Keratinocyte (primary cell): ENCODE results near the gene GTF2IRD2. TPM values are rescaled to one million over a fixed set of nuclear protein-coding genes. Genes with fewer than 3 reads are reported as not detected.
"Not testable (repeated sequence)": the region's sequence is repeated elsewhere in the genome, so short reads cannot be mapped to it uniquely, and the experiment has no call there.

Experiments
- DNase-seq: peaks from one replicate; pipeline ENCODE4 v3.0.0-alpha.2; 2011; ENCODE audit warnings: low read depth, missing footprints, low spot score
- FAIRE-seq: peaks from 2 replicates; lab custom pipeline; 2011; peaks lifted over from hg19 to GRCh38; lab: Jason Lieb, UNC
- H2AFZ ChIP-seq: 2 replicates; pipeline ENCODE4 v1.6.0; 2012; ENCODE audit warnings: low read length, control low read depth, inconsistent platforms; ENCODE audit not compliant: control insufficient read depth
- H3K27ac ChIP-seq: 2 replicates; pipeline ENCODE4 v1.5.1; 2011; ENCODE audit warnings: low read length; ENCODE audit not compliant: control insufficient read depth, insufficient read depth
- H3K27me3 ChIP-seq: 3 replicates; pipeline ENCODE4 v1.6.0; 2011; ENCODE audit warnings: low read length; ENCODE audit not compliant: control insufficient read depth, insufficient read depth; ENCODE audit errors: extremely low read depth
- H3K36me3 ChIP-seq, 2 experiments: 2 replicates in 1 of 2; 3 replicates in 1 of 2; pipeline ENCODE4 v1.5.1; 2011; ENCODE audit warnings: low read length in 2 of 2, mild to moderate bottlenecking in 1 of 2; ENCODE audit not compliant: control insufficient read depth in 2 of 2, insufficient read depth in 2 of 2; ENCODE audit errors: extremely low read depth in 1 of 2
- H3K4me1 ChIP-seq: 3 replicates; pipeline ENCODE4 v1.5.1; 2011; ENCODE audit warnings: low read length; ENCODE audit not compliant: control insufficient read depth, insufficient read depth; ENCODE audit errors: extremely low read depth
- H3K4me2 ChIP-seq: 3 replicates; pipeline ENCODE4 v1.6.0; 2011; ENCODE audit warnings: low read depth, low read length; ENCODE audit not compliant: control insufficient read depth, insufficient read depth; ENCODE audit errors: extremely low read depth
- H3K4me3 ChIP-seq, 3 experiments: fragments of 200-600 bp in 1 of 3; sonication (generic) in 1 of 3; 2 replicates in 2 of 3; 3 replicates in 1 of 3; pipeline ENCODE4 v1.5.1; 2011 to 2016; ENCODE audit warnings: low read length in 3 of 3, mild to moderate bottlenecking in 3 of 3, control low read depth in 2 of 3, inconsistent platforms in 1 of 3, low read depth in 1 of 3, mixed read lengths in 1 of 3, mixed run types in 1 of 3, moderate library complexity in 1 of 3; ENCODE audit not compliant: control insufficient read depth in 2 of 3, insufficient read depth in 2 of 3; ENCODE audit errors: extremely low read depth in 1 of 3
- H3K79me2 ChIP-seq: 2 replicates; pipeline ENCODE4 v1.6.0; 2012; ENCODE audit warnings: low read length; ENCODE audit not compliant: control insufficient read depth, insufficient read depth
- H3K9ac ChIP-seq: 3 replicates; pipeline ENCODE4 v1.6.0; 2011; ENCODE audit warnings: low read length; ENCODE audit not compliant: control insufficient read depth, insufficient read depth; ENCODE audit errors: extremely low read depth
- H3K9me1 ChIP-seq: 3 replicates; pipeline ENCODE4 v1.6.0; 2011; ENCODE audit warnings: low read length; ENCODE audit not compliant: control insufficient read depth, insufficient read depth; ENCODE audit errors: extremely low read depth
- H3K9me3 ChIP-seq: 2 replicates; pipeline ENCODE4 v1.5.1; 2012; ENCODE audit warnings: low read depth, low read length; ENCODE audit not compliant: control insufficient read depth
- H4K20me1 ChIP-seq: 3 replicates; pipeline ENCODE4 v1.6.0; 2011; ENCODE audit warnings: low read length; ENCODE audit not compliant: control insufficient read depth, insufficient read depth; ENCODE audit errors: extremely low read depth
- dilution Hi-C: fragments of 300-500 bp; cut with MboI; formaldehyde crosslinking; loops from one replicate; pipeline ENCODE4 v1.7.0; 2020; ENCODE audit warnings: low sequenced_read_pairs; ENCODE audit not compliant: extremely low pct_ligation_motif_present
- polyA plus RNA-seq, 5 experiments: library from polyadenylated mRNA; depleted of rRNA in 3 of 5; stranded (reverse) in 3 of 5; stranded (forward) in 1 of 5; unstranded in 1 of 5; fragments of >200 nt; gene quantifications; 1 replicate in 1 of 5; 2 replicates in 3 of 5; 3 replicates in 1 of 5; pipeline versions ENCODE4 v1.2.1 to v1.2.3, GENCODE V29; 2011 to 2012; ENCODE audit warnings: missing spikeins in 2 of 5, low read depth in 1 of 5, low replicate concordance in 1 of 5

Gene GTF2IRD2
- polyA plus RNA-seq, 1 donor (not counting 4 experiments of a cell fraction or from before 2014, with no cell fraction given), result 8.2 TPM

DNA sequence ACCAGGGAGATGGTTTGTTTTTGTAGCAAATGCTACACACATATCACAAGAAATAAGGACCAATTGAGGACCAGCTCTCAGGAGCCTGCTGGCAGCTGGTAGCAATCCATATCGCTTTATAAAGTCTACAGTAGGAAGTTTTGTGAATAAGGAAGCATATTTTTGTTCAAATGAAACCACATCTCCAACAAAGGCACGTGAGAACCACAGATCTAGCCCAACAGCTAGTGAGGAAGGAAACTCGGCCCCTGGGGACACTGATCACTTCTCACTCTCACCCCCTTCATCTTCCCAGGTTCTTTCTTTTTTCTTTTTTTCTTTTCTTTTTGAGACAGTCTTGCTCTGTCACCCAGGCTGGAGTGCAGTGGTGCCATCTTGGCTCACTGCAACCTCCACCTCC is 35.5 kb downstream of the GTF2IRD2 start:
- dilution Hi-C loops, H3K4me2 ChIP-seq, H3K79me2 ChIP-seq, DNase-seq, H4K20me1 ChIP-seq, H3K4me1 ChIP-seq, H3K27me3 ChIP-seq, H3K9me1 ChIP-seq, H3K36me3 ChIP-seq, H3K27ac ChIP-seq, FAIRE-seq, H2AFZ ChIP-seq, H3K9ac ChIP-seq, H3K4me3 ChIP-seq, H3K9me3 ChIP-seq: not testable (repeated sequence)

DNA sequence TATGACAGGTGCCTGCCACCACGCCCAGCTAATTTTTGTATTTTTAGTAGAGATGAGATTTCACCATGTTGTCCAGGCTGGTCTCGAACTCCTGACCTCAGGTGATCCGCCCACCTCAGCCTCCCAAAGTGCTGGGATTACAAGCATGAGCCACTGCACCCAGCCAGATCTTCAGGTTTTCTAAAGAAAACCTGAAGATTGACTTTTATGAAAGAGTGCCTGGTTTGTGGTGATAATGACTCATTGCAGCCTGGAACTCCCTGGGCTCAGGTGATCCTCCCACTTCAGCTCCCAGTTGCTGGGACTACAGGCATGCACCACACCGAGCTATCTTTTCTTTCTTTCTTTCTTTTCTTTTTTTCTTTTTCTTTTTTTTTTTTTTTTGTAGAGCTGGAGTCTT is 52.8 kb downstream of the GTF2IRD2 start:
- not testable (repeated sequence) for H3K27ac ChIP-seq, FAIRE-seq

DNA sequence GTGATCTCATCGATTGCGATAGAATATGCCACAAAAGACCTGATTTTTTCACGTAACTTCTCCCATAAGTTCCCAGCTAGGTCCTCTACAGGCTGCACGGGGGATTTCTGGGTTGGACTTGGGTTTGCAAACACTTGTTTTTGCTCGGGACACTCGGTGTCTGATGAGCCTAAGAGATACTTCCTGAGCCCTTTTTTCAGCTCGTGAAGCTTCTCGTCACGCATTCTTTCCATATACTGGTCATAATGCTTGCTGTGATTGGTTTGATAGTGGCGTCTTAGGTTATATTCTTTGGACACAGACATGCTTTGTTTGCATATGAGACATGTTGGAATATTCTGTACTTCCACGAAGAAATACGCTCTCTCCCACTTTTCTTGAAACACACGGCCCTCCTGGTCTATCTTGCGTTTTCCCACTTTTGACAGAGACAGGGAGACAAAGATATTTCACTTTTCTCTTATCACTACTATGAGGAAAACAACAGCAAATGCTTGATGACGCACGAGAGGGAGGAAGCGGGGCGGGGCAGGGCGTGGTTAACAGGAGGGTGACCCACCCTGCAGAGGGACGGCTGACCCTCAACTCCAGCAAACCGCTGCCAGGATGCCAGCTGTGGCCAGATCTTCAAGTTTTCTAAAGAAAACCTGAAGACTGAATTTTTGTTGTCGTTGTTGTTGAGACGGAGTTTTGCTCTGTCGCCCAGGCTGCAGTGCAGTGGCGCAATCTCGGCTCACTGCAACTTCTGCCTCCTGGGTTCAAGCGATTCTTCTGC is 53.4 kb downstream of the GTF2IRD2 start:
- FAIRE-seq, H2AFZ ChIP-seq, H3K27me3 ChIP-seq, H3K4me2 ChIP-seq, H3K4me1 ChIP-seq, H4K20me1 ChIP-seq, H3K27ac ChIP-seq, H3K36me3 ChIP-seq, H3K9me1 ChIP-seq, H3K9me3 ChIP-seq, dilution Hi-C loops, H3K4me3 ChIP-seq, H3K79me2 ChIP-seq, H3K9ac ChIP-seq, DNase-seq: not testable (repeated sequence)

More for the DNA sequence above, 52.8 kb downstream of the GTF2IRD2 start:
- H3K79me2 ChIP-seq, H3K9ac ChIP-seq, H3K4me2 ChIP-seq, H3K4me3 ChIP-seq, dilution Hi-C loops, H2AFZ ChIP-seq, DNase-seq, H3K9me3 ChIP-seq, H3K4me1 ChIP-seq, H4K20me1 ChIP-seq, H3K9me1 ChIP-seq, H3K27me3 ChIP-seq, H3K36me3 ChIP-seq: not testable (repeated sequence)

- H3K4me1 ChIP-seq, H3K36me3 ChIP-seq, H3K9me3 ChIP-seq, dilution Hi-C loops, H3K27me3 ChIP-seq, H2AFZ ChIP-seq, H3K27ac ChIP-seq, H3K9me1 ChIP-seq, H3K9ac ChIP-seq, DNase-seq, H3K4me3 ChIP-seq, H3K79me2 ChIP-seq, FAIRE-seq, H4K20me1 ChIP-seq, H3K4me2 ChIP-seq: not testable (repeated sequence)
Measured at GRCh38 chr7:74789200-74789736, 62.1 kb downstream of the GTF2IRD2 start.
